H9 (cell line): ENCODE data around the gene CSAG1. TPM values are rescaled to one million over a fixed set of nuclear protein-coding genes. Genes with fewer than 3 reads are reported as not detected.
"Not testable (repeated sequence)": the region's sequence is repeated elsewhere in the genome, so short reads cannot be mapped to it uniquely, and the experiment has no call there.

ENCODE experiments used
- DNase-seq: peaks from one replicate; pipeline ENCODE4 v3.0.0-alpha.2; 2017
- H2AFZ ChIP-seq: one replicate; pipeline ENCODE4 v1.6.1; 2013; ENCODE audit warnings: mild to moderate bottlenecking, low read length, control low read depth, moderate library complexity
- H2AK5ac ChIP-seq: 2 replicates; pipeline ENCODE4 v1.6.1; 2013; ENCODE audit warnings: low read length, control low read depth, mixed read lengths; ENCODE audit not compliant: insufficient read length
- H2BK120ac ChIP-seq: one replicate; pipeline ENCODE4 v1.6.1; 2013; ENCODE audit warnings: low read depth, mild to moderate bottlenecking, low read length, control low read depth, inconsistent platforms; ENCODE audit not compliant: poor library complexity, severe bottlenecking
- H2BK12ac ChIP-seq: 2 replicates; pipeline ENCODE4 v1.6.1; 2013; ENCODE audit warnings: low read length, control low read depth, mixed read lengths, low read depth; ENCODE audit not compliant: insufficient read length
- H2BK15ac ChIP-seq: 2 replicates; pipeline ENCODE4 v1.6.1; 2013; ENCODE audit warnings: low read depth, low read length, control low read depth
- H2BK20ac ChIP-seq: one replicate; pipeline ENCODE4 v1.6.1; 2013; ENCODE audit warnings: low read depth, mild to moderate bottlenecking, low read length, control low read depth, inconsistent platforms; ENCODE audit not compliant: poor library complexity, severe bottlenecking
- H2BK5ac ChIP-seq: 2 replicates; pipeline ENCODE4 v1.6.1; 2013; ENCODE audit warnings: low read length, control low read depth, mixed read lengths; ENCODE audit not compliant: insufficient read length
- H3K14ac ChIP-seq: 2 replicates; pipeline ENCODE4 v1.6.1; 2013; ENCODE audit warnings: low read length, control low read depth; ENCODE audit not compliant: insufficient read depth
- H3K18ac ChIP-seq: 2 replicates; pipeline ENCODE4 v1.6.1; 2013; ENCODE audit warnings: low read depth, mild to moderate bottlenecking, mixed read lengths, low read length, control low read depth; ENCODE audit not compliant: insufficient read length
- H3K23ac ChIP-seq: 2 replicates; pipeline ENCODE4 v1.6.1; 2013; ENCODE audit warnings: low read length, control low read depth, mixed read lengths, low read depth; ENCODE audit not compliant: insufficient read length
- H3K23me2 ChIP-seq: 2 replicates; pipeline ENCODE4 v1.6.1; 2013; ENCODE audit warnings: low read depth, mild to moderate bottlenecking, mixed read lengths, low read length, control low read depth; ENCODE audit not compliant: insufficient read length, poor library complexity, severe bottlenecking
- H3K27ac ChIP-seq: 2 replicates; pipeline ENCODE4 v1.5.1; 2013; ENCODE audit warnings: low read length, control low read depth, mixed read lengths, low read depth; ENCODE audit not compliant: insufficient read length
- H3K27me3 ChIP-seq: 2 replicates; pipeline ENCODE4 v1.6.1; 2013; ENCODE audit warnings: low read length, control low read depth, inconsistent platforms; ENCODE audit not compliant: insufficient read depth
- H3K4ac ChIP-seq: 2 replicates; pipeline ENCODE4 v1.6.1; 2013; ENCODE audit warnings: low read depth, mild to moderate bottlenecking, control low read depth, inconsistent platforms, low read length, moderate library complexity
- H3K4me1 ChIP-seq: 2 replicates; pipeline ENCODE4 v1.6.1; 2013; ENCODE audit warnings: low read length, control low read depth, inconsistent platforms; ENCODE audit not compliant: insufficient read depth
- H3K4me2 ChIP-seq: 2 replicates; pipeline ENCODE4 v1.6.1; 2013; ENCODE audit warnings: low read length, control low read depth, mixed read lengths; ENCODE audit not compliant: insufficient read length, insufficient read depth
- H3K56ac ChIP-seq: 2 replicates; pipeline ENCODE4 v1.6.1; 2013; ENCODE audit warnings: low read depth, mild to moderate bottlenecking, mixed read lengths, low read length, control low read depth; ENCODE audit not compliant: insufficient read length
- H3K79me1 ChIP-seq: 2 replicates; pipeline ENCODE4 v1.6.1; 2013; ENCODE audit warnings: low read depth, mild to moderate bottlenecking, moderate library complexity, low read length, control low read depth, inconsistent platforms; ENCODE audit not compliant: insufficient read depth, poor library complexity, severe bottlenecking
- H3K79me2 ChIP-seq: 2 replicates; pipeline ENCODE4 v1.6.1; 2013; ENCODE audit warnings: low read length, control low read depth, inconsistent platforms; ENCODE audit not compliant: insufficient read depth
- H3K9ac ChIP-seq: 2 replicates; pipeline ENCODE4 v1.6.1; 2013; ENCODE audit warnings: low read length, control low read depth, mixed read lengths; ENCODE audit not compliant: insufficient read length; ENCODE audit errors: extremely low read depth
- H3K9me3 ChIP-seq: one replicate; pipeline ENCODE4 v1.6.1; 2013; ENCODE audit warnings: low read depth, low read length, inconsistent platforms; ENCODE audit not compliant: control insufficient read depth
- H3T11ph ChIP-seq: one replicate; pipeline ENCODE4 v1.6.1; 2013; ENCODE audit warnings: mild to moderate bottlenecking, low read length, control low read depth, inconsistent platforms
- H4K20me1 ChIP-seq: one replicate; pipeline ENCODE4 v1.6.1; 2013; ENCODE audit not compliant: control insufficient read depth, insufficient read length, insufficient read depth
- H4K5ac ChIP-seq: 2 replicates; pipeline ENCODE4 v1.6.1; 2013; ENCODE audit warnings: low read depth, mild to moderate bottlenecking, mixed read lengths, low read length, control low read depth; ENCODE audit not compliant: insufficient read length
- H4K8ac ChIP-seq: replicated peaks from 2 replicates; pipeline ENCODE4 v1.6.1; 2013; ENCODE audit warnings: low read length, control low read depth, mixed read lengths, low read depth; ENCODE audit not compliant: insufficient read length
- H4K91ac ChIP-seq: 2 replicates; pipeline ENCODE4 v1.6.1; 2013; ENCODE audit warnings: low read depth, mild to moderate bottlenecking, moderate library complexity, mixed read lengths, low read length, control low read depth; ENCODE audit not compliant: insufficient read length
- H3K27ac Mint-ChIP-seq, 3 experiments: 2 replicates in 2 of 3; 3 replicates in 1 of 3; pipeline ENCODE4 v1.8.0; 2020 to 2021; ENCODE audit warnings: mixed read lengths in 3 of 3, mild to moderate bottlenecking in 1 of 3, moderate library complexity in 1 of 3
- H3K27me3 Mint-ChIP-seq: 2 replicates; pipeline ENCODE4 v1.8.0; 2021; ENCODE audit warnings: low read depth, mild to moderate bottlenecking, moderate library complexity, mixed read lengths
- H3K36me3 Mint-ChIP-seq, 3 experiments: 2 replicates in 2 of 3; 3 replicates in 1 of 3; pipeline ENCODE4 v1.8.0; 2020 to 2021; ENCODE audit warnings: low read depth in 3 of 3, mixed read lengths in 3 of 3; ENCODE audit not compliant: insufficient read depth in 1 of 3
- H3K4me1 Mint-ChIP-seq, 2 experiments: 2 replicates each; pipeline ENCODE4 v1.8.0; 2020; ENCODE audit warnings: mixed read lengths in 2 of 2
- H3K4me3 Mint-ChIP-seq, 2 experiments: 2 replicates in 1 of 2; 3 replicates in 1 of 2; pipeline ENCODE4 v1.8.0; 2020 to 2021; ENCODE audit warnings: mild to moderate bottlenecking in 2 of 2, mixed read lengths in 2 of 2, moderate library complexity in 1 of 2
- H3K9me3 Mint-ChIP-seq, 2 experiments: 2 replicates in 1 of 2; 3 replicates in 1 of 2; pipeline ENCODE4 v1.8.0; 2020; ENCODE audit warnings: mild to moderate bottlenecking in 2 of 2, mixed read lengths in 2 of 2, moderate library complexity in 1 of 2
- WGBS: extraction: QIAGEN DNeasy Blood & Tissue Kit; methylation state at CpG from one replicate; pipeline ENCODE4 v1.1.7; 2013; ENCODE audit warnings: missing lambda C conversion rate, low lambda C conversion rate, mixed read lengths; ENCODE audit not compliant: insufficient read length; ENCODE audit errors: extremely low coverage; 5-methylcytosine and 5-hydroxymethylcytosine counted together
- total RNA-seq: library from RNA; stranded (reverse); gene quantifications from 2 replicates; pipeline ENCODE4 v1.2.1, GENCODE V29; 2021

CSAG1 gene
- total RNA-seq, 1 experiment from 2014 or later = not detected

GRCh38 chrX:152713195-152713594 is 20.3 kb downstream of the CSAG1 start:
- not testable (repeated sequence) for H3K23me2 ChIP-seq, DNase-seq, H3K23ac ChIP-seq, H3K27me3 Mint-ChIP-seq, H3K27me3 ChIP-seq, H2AFZ ChIP-seq, H2BK12ac ChIP-seq, H3K79me1 ChIP-seq, H4K20me1 ChIP-seq, H3K4ac ChIP-seq, H3K4me2 ChIP-seq, H3T11ph ChIP-seq, H3K4me1 ChIP-seq, H2BK120ac ChIP-seq, H3K9me3 Mint-ChIP-seq, H3K4me3 Mint-ChIP-seq, H3K18ac ChIP-seq, H3K79me2 ChIP-seq, H3K36me3 Mint-ChIP-seq, H2AK5ac ChIP-seq, H3K4me1 Mint-ChIP-seq, H4K5ac ChIP-seq, H3K27ac Mint-ChIP-seq, H4K8ac ChIP-seq, H2BK20ac ChIP-seq, H3K14ac ChIP-seq, H2BK15ac ChIP-seq, H3K9me3 ChIP-seq, H2BK5ac ChIP-seq, H3K9ac ChIP-seq, H4K91ac ChIP-seq, H3K27ac ChIP-seq, H3K56ac ChIP-seq
- WGBS = no CpG with 5 or more reads among the region's 5 CpGs

- WGBS = no CpG with 5 or more reads among the region's 2 CpGs
Observed at GRCh38 chrX:152709173-152709572, 24.3 kb downstream of the CSAG1 start, which contains the start of gene CSAG2. Gene CSAG2 (minus strand): TSS chrX:152709273. CDS start chrX:152709112, 161 bp downstream.

More at GRCh38 chrX:152709173-152709572, 24.3 kb downstream of the CSAG1 start, which contains the start of gene CSAG2:
- H2BK5ac ChIP-seq, H3K23ac ChIP-seq, H3K9me3 ChIP-seq, H2BK15ac ChIP-seq, H4K5ac ChIP-seq, H3T11ph ChIP-seq, DNase-seq, H2AK5ac ChIP-seq, H2AFZ ChIP-seq, H4K91ac ChIP-seq, H3K4ac ChIP-seq, H3K4me1 Mint-ChIP-seq, H4K20me1 ChIP-seq, H2BK20ac ChIP-seq, H3K36me3 Mint-ChIP-seq, H3K79me2 ChIP-seq, H4K8ac ChIP-seq, H3K56ac ChIP-seq, H2BK120ac ChIP-seq, H3K27ac ChIP-seq, H3K27me3 Mint-ChIP-seq, H3K4me3 Mint-ChIP-seq, H3K4me2 ChIP-seq, H3K9ac ChIP-seq, H3K18ac ChIP-seq, H3K9me3 Mint-ChIP-seq, H2BK12ac ChIP-seq, H3K23me2 ChIP-seq, H3K27me3 ChIP-seq, H3K27ac Mint-ChIP-seq, H3K4me1 ChIP-seq, H3K14ac ChIP-seq, H3K79me1 ChIP-seq: not testable (repeated sequence)
